ENCODE results near the gene XRCC3. TPM values are rescaled to one million over a fixed set of nuclear protein-coding genes. Genes with fewer than 3 reads are reported as not detected.

Gene XRCC3
- total and polyA plus RNA-seq, 2 donors (not counting 3 experiments of a cell fraction or from before 2014, with no cell fraction given): 13.6 to 27.2 TPM

DNA sequence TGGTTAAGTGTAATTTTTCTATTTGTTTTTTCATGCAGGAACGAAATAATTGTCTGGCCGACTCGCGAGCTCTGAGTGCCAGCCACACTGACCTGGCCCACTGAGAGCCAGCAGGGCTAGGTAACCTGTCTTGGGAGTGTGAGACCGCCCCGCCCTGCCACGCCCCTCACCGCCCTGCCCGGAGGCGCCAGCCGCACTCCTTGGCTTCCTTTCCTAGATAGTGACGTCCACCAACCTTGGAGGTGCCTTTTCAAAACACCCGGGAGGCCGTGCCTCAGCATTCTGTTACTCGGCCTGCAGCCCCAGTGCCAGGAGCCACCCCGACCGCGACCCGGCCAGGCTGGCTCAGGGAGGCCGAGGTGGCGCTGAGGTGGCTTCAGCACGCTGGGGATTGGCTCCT is 21.7 kb downstream of the XRCC3 start:
- Histone ChIP-seq H4K20me1 (replicated peaks; ENCODE audit: control insufficient read depth, extremely low read depth, insufficient read depth, low read length) (peaks cover 3% of the 10 kb centered on the region), H3K4me3 (replicated peaks in 1 of 3; ENCODE audit: insufficient read depth in 1 of 3, low read depth in 1 of 3, low read length in 3 of 3) (no peak overlapping the region), H3K9ac (replicated peaks; ENCODE audit: extremely low read depth, insufficient read depth, low read length) (no peak overlapping the region), H3K4me2 (ENCODE audit: insufficient read depth, low read length) (no peak overlapping the region), H3K27ac (ENCODE audit: insufficient read depth, low read depth, low read length) (no peak overlapping the region), H3K4me1 (ENCODE audit: control insufficient read depth, extremely low read depth, insufficient read depth, low read length) (peaks cover 9% of the 10 kb centered on the region), H3K9me3 (replicated peaks; ENCODE audit: control insufficient read depth, insufficient read depth, low read length) (no peaks in the 10 kb centered on the region), H3K36me3 (ENCODE audit: control insufficient read depth in 2 of 2, extremely low read depth in 1 of 2, insufficient read depth in 2 of 2, low read length in 2 of 2) (peaks cover 11 to 22% of the 10 kb centered on the region in 2 experiments), H2AFZ (ENCODE audit: low read depth, low read length) (no peak overlapping the region), H3K9me1 (replicated peaks; ENCODE audit: control insufficient read depth, extremely low read depth, insufficient read depth, low read length) (no peaks in the 10 kb centered on the region), H3K79me2 (ENCODE audit: control insufficient read depth, insufficient read depth, low read length) (peaks cover 11% of the 10 kb centered on the region), H3K27me3 (ENCODE audit: control insufficient read depth in 2 of 2, insufficient read depth in 2 of 2, low read length in 2 of 2) (no peaks in the 10 kb centered on the region)
- FAIRE-seq (no peak), DNase-seq (ENCODE audit: low read depth, low spot score) (no peak)
- dilution Hi-C loops (cut with MboI; ENCODE audit: extremely low pct_ligation_motif_present, low sequenced_read_pairs): no loop called here
- ChIA-PET CTCF (interaction anchor here (2.2 to 2.6 kb wide), 2 partner anchors 11 to 80 kb away, joined by 9 to 10 read pairs; no protein-coding TSS in a partner anchor), POLR2A (no interaction called here)
- BruUV-seq (replicated peaks): no TSS peak
- intact Hi-C loops (cut with micrococcal nuclease): no loop called here
- no peak for TF ChIP-seq FOS (IDR thresholded peaks at IDR 0.05; ENCODE audit: borderline replicate concordance, insufficient read depth, low read length)
- TF ChIP-seq POLR2A (IDR thresholded peaks at IDR 0.05; ENCODE audit: low read depth, low read length): no peak
- TF ChIP-seq, protein P1, sequence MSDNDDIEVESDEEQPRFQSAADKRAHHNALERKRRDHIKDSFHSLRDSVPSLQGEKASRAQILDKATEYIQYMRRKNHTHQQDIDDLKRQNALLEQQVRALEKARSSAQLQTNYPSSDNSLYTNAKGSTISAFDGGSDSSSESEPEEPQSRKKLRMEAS (IDR thresholded peaks at IDR 0.05; ENCODE audit: insufficient read depth, insufficient read length): no peak
- TF ChIP-seq GATA2 (IDR thresholded peaks at IDR 0.05; ENCODE audit: insufficient read depth, insufficient read length, low read depth, low read length): no peak
- TF ChIP-seq EZH2 (IDR thresholded peaks at IDR 0.05; ENCODE audit: borderline replicate concordance, low read depth, low read length, severe bottlenecking): no peak
- no peak for TF ChIP-seq JUN (IDR thresholded peaks at IDR 0.05; ENCODE audit: borderline replicate concordance, insufficient read depth, insufficient read length, low read depth)
- TF ChIP-seq, protein P2, sequence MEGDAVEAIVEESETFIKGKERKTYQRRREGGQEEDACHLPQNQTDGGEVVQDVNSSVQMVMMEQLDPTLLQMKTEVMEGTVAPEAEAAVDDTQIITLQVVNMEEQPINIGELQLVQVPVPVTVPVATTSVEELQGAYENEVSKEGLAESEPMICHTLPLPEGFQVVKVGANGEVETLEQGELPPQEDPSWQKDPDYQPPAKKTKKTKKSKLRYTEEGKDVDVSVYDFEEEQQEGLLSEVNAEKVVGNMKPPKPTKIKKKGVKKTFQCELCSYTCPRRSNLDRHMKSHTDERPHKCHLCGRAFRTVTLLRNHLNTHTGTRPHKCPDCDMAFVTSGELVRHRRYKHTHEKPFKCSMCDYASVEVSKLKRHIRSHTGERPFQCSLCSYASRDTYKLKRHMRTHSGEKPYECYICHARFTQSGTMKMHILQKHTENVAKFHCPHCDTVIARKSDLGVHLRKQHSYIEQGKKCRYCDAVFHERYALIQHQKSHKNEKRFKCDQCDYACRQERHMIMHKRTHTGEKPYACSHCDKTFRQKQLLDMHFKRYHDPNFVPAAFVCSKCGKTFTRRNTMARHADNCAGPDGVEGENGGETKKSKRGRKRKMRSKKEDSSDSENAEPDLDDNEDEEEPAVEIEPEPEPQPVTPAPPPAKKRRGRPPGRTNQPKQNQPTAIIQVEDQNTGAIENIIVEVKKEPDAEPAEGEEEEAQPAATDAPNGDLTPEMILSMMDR (IDR thresholded peaks at IDR 0.05; ENCODE audit: extremely low read depth in 1 of 2, insufficient read depth in 1 of 2, low read depth in 1 of 2, low read length in 2 of 2): no peak
- TF ChIP-seq POLR2AphosphoS5 (IDR thresholded peaks at IDR 0.05; ENCODE audit: insufficient read depth, low read depth, low read length): no peak
- TF ChIP-seq MYC (IDR thresholded peaks at IDR 0.05; ENCODE audit: low read depth, low read length): no peak

All from endothelial cell of umbilical vein (primary cell).